Liver (tissue), 9 donors: Measurements from ENCODE around the gene NELL1. TPM values are rescaled to one million over a fixed set of nuclear protein-coding genes. Genes with fewer than 3 reads are reported as not detected.

ENCODE experiments used
- DNase-seq: peaks from one replicate; pipeline ENCODE4 v3.0.0-alpha.2; 2017; ENCODE audit warnings: low spot score
- H3K27ac ChIP-seq, 2 donors: one replicate each; pipeline ENCODE4 v1.7.0; 2013; ENCODE audit warnings: inconsistent platforms in 2 of 2, low read length in 2 of 2, control low read depth in 1 of 2, low read depth in 1 of 2, mild to moderate bottlenecking in 1 of 2
- H3K27me3 ChIP-seq, 4 donors: one replicate each; pipeline versions ENCODE4 v1.6.1 to v1.7.0; 2013; ENCODE audit warnings: low read length in 3 of 4, inconsistent platforms in 1 of 4, mild to moderate bottlenecking in 1 of 4, moderate library complexity in 1 of 4; ENCODE audit not compliant: control insufficient read depth in 4 of 4, insufficient read depth in 4 of 4
- H3K36me3 ChIP-seq, 4 donors: one replicate each; pipeline versions ENCODE4 v1.6.1 to v1.7.0; 2013; ENCODE audit warnings: low read length in 3 of 4, mild to moderate bottlenecking in 3 of 4, low read depth in 1 of 4, moderate library complexity in 1 of 4; ENCODE audit not compliant: control insufficient read depth in 4 of 4, insufficient read depth in 3 of 4
- H3K4me1 ChIP-seq, 4 donors: one replicate each; pipeline versions ENCODE4 v1.6.1 to v1.7.0; 2013; ENCODE audit warnings: low read length in 3 of 4, mild to moderate bottlenecking in 3 of 4, moderate library complexity in 1 of 4; ENCODE audit not compliant: control insufficient read depth in 4 of 4, insufficient read depth in 4 of 4
- H3K4me3 ChIP-seq, 3 donors: one replicate each; pipeline versions ENCODE4 v1.6.1 to v1.7.0; 2013; ENCODE audit warnings: low read length in 3 of 3, control low read depth in 1 of 3, low read depth in 1 of 3, mild to moderate bottlenecking in 1 of 3
- H3K9ac ChIP-seq, 2 donors: one replicate each; pipeline ENCODE4 v1.7.0; 2013; ENCODE audit warnings: low read length in 2 of 2, mild to moderate bottlenecking in 2 of 2, moderate library complexity in 2 of 2, control low read depth in 1 of 2, low read depth in 1 of 2
- H3K9me3 ChIP-seq, 4 donors: one replicate each; pipeline versions ENCODE4 v1.6.1 to v1.7.0; 2013; ENCODE audit warnings: low read length in 3 of 4; ENCODE audit not compliant: control insufficient read depth in 4 of 4
- CTCF ChIP-seq: fragments of 150-350 bp; IDR thresholded peaks from 2 replicates; pipeline ENCODE4 v1.5.1; 2017; ENCODE audit warnings: improper control_type of control experiment, low read depth, low read length; ENCODE audit not compliant: missing input control
- EGR1 ChIP-seq, 2 donors: IDR thresholded peaks; 2 replicates each; pipeline ENCODE4 v1.6.1; 2016 to 2018; ENCODE audit warnings: antibody characterized with exemption in 2 of 2, low read depth in 2 of 2
- FOXA1 ChIP-seq: IDR thresholded peaks from 2 replicates; pipeline ENCODE4 v1.6.1; 2016; ENCODE audit warnings: antibody characterized with exemption
- FOXA2 ChIP-seq: IDR thresholded peaks from 2 replicates; pipeline ENCODE4 v1.6.1; 2016; ENCODE audit warnings: antibody characterized with exemption
- GABPA ChIP-seq, 2 donors: IDR thresholded peaks in 1 of 2; conservative IDR thresholded peaks in 1 of 2; 2 replicates each; pipeline ENCODE4 v1.6.1; 2016; ENCODE audit warnings: antibody characterized with exemption in 2 of 2, mild to moderate bottlenecking in 1 of 2, moderate library complexity in 1 of 2
- HNF4A ChIP-seq, 2 donors: conservative IDR thresholded peaks; 2 replicates each; pipeline ENCODE4 v1.6.1; 2016; ENCODE audit warnings: antibody characterized with exemption in 2 of 2, mild to moderate bottlenecking in 2 of 2
- HNF4G ChIP-seq: IDR thresholded peaks from 2 replicates; pipeline ENCODE4 v1.6.1; 2016; ENCODE audit warnings: antibody characterized with exemption
- JUND ChIP-seq, 2 donors: IDR thresholded peaks; 2 replicates each; pipeline ENCODE4 v1.6.1; 2016; ENCODE audit warnings: antibody characterized with exemption in 2 of 2
- NR2F2 ChIP-seq: IDR thresholded peaks from 2 replicates; pipeline ENCODE4 v1.6.1; 2016; ENCODE audit warnings: antibody characterized with exemption
- RAD21 ChIP-seq, 2 donors: IDR thresholded peaks; 2 replicates each; pipeline ENCODE4 v1.6.1; 2016; ENCODE audit warnings: antibody characterized with exemption in 2 of 2, mild to moderate bottlenecking in 2 of 2
- REST ChIP-seq: IDR thresholded peaks from 2 replicates; pipeline ENCODE4 v1.6.1; 2016; ENCODE audit warnings: antibody characterized with exemption, mild to moderate bottlenecking
- RXRA ChIP-seq, 2 donors: IDR thresholded peaks; 2 replicates each; pipeline ENCODE4 v1.6.1; 2017 to 2018; ENCODE audit warnings: antibody characterized with exemption in 2 of 2, mild to moderate bottlenecking in 1 of 2
- SP1 ChIP-seq: IDR thresholded peaks from 2 replicates; pipeline ENCODE4 v1.6.1; 2018; ENCODE audit warnings: antibody characterized with exemption, mild to moderate bottlenecking
- TAF1 ChIP-seq: conservative IDR thresholded peaks from 2 replicates; pipeline ENCODE4 v1.6.1; 2016; ENCODE audit warnings: antibody characterized with exemption, mild to moderate bottlenecking
- YY1 ChIP-seq: IDR thresholded peaks from 2 replicates; pipeline ENCODE4 v1.6.1; 2016; ENCODE audit warnings: antibody characterized with exemption, mild to moderate bottlenecking
- WGBS: extraction: QIAGEN DNeasy Blood & Tissue Kit; methylation state at CpG from one replicate; pipeline ENCODE4 v1.1.7; 2013; 5-methylcytosine and 5-hydroxymethylcytosine counted together
- polyA plus RNA-seq, 2 donors: library from polyadenylated mRNA; stranded (reverse) in 1 of 2; unstranded in 1 of 2; fragments of 200-250 nt in 1 of 2; fragments of >200 nt in 1 of 2; fragmentation: Nextera tagmentation in 1 of 2; extraction: Ambion mirVana in 1 of 2; gene quantifications; one replicate each; pipeline versions ENCODE4 v1.2.1 to v1.2.3, GENCODE V29; 2013 to 2015
- total RNA-seq, 2 donors: library from RNA; depleted of rRNA; stranded (reverse); fragments of >200 nt; gene quantifications; one replicate each; pipeline ENCODE4 v1.2.3, GENCODE V29; 2014
- TF ChIP-seq, protein P1 (sequence below): IDR thresholded peaks from 2 replicates; pipeline ENCODE4 v1.6.1; 2016; ENCODE audit warnings: antibody characterized with exemption
- TF ChIP-seq, protein P2 (sequence below): IDR thresholded peaks from 2 replicates; pipeline ENCODE4 v1.6.1; 2016; ENCODE audit warnings: antibody characterized with exemption
- TF ChIP-seq, protein P3 (sequence below): IDR thresholded peaks from 2 replicates; pipeline ENCODE4 v1.6.1; 2016; ENCODE audit warnings: antibody characterized with exemption
- donor health status: healthy.
- donor health status: healthy.
- donor health status: healthy.
- donor health status: healthy.
- donor health status: healthy.

Gene NELL1
- total and polyA plus RNA-seq, 4 donors, result not detected

DNA sequence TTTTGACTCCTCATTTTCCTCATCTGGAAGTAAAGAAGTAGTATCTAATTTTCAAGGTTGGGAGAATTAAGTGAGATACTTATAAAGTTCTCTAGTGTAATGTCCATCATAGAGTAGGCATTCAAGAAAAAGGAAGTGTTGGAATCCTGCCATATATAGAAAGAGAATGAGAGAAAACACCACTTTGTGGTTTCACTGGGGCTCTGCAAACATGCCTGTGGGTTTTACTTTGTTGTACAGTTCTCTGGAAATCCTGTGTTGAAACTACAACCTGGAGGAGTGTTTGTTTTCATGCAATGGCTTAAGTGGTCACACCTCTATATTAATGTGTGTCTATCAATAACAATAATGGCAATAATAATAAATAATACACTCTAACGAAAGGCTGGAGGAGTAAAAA, 741.7 kb downstream of the NELL1 start:
- no peak for DNase-seq
- Histone ChIP-seq H3K9me3 (peaks cover 0 to 2% (median 0%) of the 10 kb centered on the region in 4 donors), H3K9ac (no peak overlapping the region), H3K4me1 (no peaks in the 10 kb centered on the region), H3K27ac (no peak overlapping the region), H3K36me3 (no peaks in the 10 kb centered on the region), H3K27me3 (no peaks in the 10 kb centered on the region), H3K4me3 (no peak overlapping the region)
- TF ChIP-seq, protein P1, sequence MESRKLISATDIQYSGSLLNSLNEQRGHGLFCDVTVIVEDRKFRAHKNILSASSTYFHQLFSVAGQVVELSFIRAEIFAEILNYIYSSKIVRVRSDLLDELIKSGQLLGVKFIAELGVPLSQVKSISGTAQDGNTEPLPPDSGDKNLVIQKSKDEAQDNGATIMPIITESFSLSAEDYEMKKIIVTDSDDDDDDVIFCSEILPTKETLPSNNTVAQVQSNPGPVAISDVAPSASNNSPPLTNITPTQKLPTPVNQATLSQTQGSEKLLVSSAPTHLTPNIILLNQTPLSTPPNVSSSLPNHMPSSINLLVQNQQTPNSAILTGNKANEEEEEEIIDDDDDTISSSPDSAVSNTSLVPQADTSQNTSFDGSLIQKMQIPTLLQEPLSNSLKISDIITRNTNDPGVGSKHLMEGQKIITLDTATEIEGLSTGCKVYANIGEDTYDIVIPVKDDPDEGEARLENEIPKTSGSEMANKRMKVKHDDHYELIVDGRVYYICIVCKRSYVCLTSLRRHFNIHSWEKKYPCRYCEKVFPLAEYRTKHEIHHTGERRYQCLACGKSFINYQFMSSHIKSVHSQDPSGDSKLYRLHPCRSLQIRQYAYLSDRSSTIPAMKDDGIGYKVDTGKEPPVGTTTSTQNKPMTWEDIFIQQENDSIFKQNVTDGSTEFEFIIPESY, result no peak
- TF ChIP-seq RAD21 (IDR thresholded peaks at IDR 0.05) (no peak), CTCF (no peak), RXRA (IDR thresholded peaks at IDR 0.05) (no peak), YY1 (no peak), NR2F2 (no peak), HNF4G (no peak), HNF4A (conservative IDR thresholded peaks at IDR 0.05) (no peak), JUND (IDR thresholded peaks at IDR 0.05) (no peak), EGR1 (IDR thresholded peaks at IDR 0.05; ENCODE audit: low read depth in 2 of 2) (no peak), REST (no peak), SP1 (no peak), TAF1 (no peak), FOXA1 (no peak), GABPA (IDR thresholded peaks at IDR 0.05 in 1 of 2, conservative IDR thresholded peaks at IDR 0.05 in 1 of 2) (no peak), FOXA2 (no peak)
- TF ChIP-seq, protein P2, sequence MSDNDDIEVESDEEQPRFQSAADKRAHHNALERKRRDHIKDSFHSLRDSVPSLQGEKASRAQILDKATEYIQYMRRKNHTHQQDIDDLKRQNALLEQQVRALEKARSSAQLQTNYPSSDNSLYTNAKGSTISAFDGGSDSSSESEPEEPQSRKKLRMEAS, result no peak
- TF ChIP-seq, protein P3, sequence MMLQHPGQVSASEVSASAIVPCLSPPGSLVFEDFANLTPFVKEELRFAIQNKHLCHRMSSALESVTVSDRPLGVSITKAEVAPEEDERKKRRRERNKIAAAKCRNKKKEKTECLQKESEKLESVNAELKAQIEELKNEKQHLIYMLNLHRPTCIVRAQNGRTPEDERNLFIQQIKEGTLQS, result no peak
- WGBS, result 0% methylated on average over 1 of the region's 1 CpG
